ENCODE results near the gene CENPF. TPM values are rescaled to one million over a fixed set of nuclear protein-coding genes. Genes with fewer than 3 reads are reported as not detected.

CENPF gene
- total RNA-seq, 1 experiment from 2014 or later: 113 TPM

DNA sequence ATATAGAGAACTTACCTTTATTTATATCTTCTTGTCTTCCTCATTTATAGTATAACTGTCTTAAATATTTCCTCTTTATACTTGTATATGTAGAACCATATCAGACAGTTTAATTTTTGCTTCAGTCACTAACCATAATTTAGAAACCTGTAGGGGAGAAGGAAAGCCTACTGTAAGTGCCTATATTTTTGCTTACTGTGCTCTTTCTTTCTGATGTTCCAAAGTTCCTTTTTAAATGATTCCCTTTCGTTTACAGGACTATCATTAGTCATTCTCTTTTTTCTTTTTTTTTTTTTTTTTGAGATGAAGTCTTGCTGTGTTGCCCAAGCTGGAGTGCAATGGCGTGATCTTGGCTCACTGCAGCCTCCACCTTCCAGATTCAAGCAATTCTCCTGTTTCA lies 109.7 kb downstream of the CENPF start:
- Histone ChIP-seq H3K56ac (ENCODE audit: insufficient read length, low read depth, low read length) (no peak overlapping the region), H3K79me2 (ENCODE audit: insufficient read depth, low read length) (no peaks in the 10 kb centered on the region), H2BK5ac (ENCODE audit: insufficient read length, low read length) (no peak overlapping the region), H4K8ac (replicated peaks; ENCODE audit: insufficient read length, low read depth, low read length) (no peak overlapping the region), H3K4ac (ENCODE audit: low read depth, low read length) (no peak overlapping the region), H2AK5ac (ENCODE audit: insufficient read length, low read length) (no peak overlapping the region), H4K91ac (ENCODE audit: insufficient read length, low read depth, low read length) (no peak overlapping the region), H3K4me2 (ENCODE audit: insufficient read depth, insufficient read length, low read length) (no peak overlapping the region), H3K23ac (ENCODE audit: insufficient read length, low read depth, low read length) (no peak overlapping the region), H2BK15ac (ENCODE audit: low read depth, low read length) (no peak overlapping the region), H3K18ac (ENCODE audit: insufficient read length, low read depth, low read length) (no peak overlapping the region), H3K27me3 (ENCODE audit: insufficient read depth, low read length) (no peaks in the 10 kb centered on the region), H4K20me1 (ENCODE audit: control insufficient read depth, insufficient read depth, insufficient read length) (no peaks in the 10 kb centered on the region), H3K14ac (ENCODE audit: insufficient read depth, low read length) (no peak overlapping the region), H2BK20ac (ENCODE audit: low read depth, low read length, poor library complexity, severe bottlenecking) (no peak overlapping the region), H4K5ac (ENCODE audit: insufficient read length, low read depth, low read length) (no peak overlapping the region), H3T11ph (ENCODE audit: low read length) (no peak overlapping the region), H3K27ac (ENCODE audit: insufficient read length, low read depth, low read length) (no peak overlapping the region), H2BK12ac (ENCODE audit: insufficient read length, low read depth, low read length) (no peak overlapping the region), H3K4me1 (ENCODE audit: insufficient read depth, low read length) (no peaks in the 10 kb centered on the region), H3K9me3 (ENCODE audit: control insufficient read depth, low read depth, low read length) (no peaks in the 10 kb centered on the region), H2AFZ (ENCODE audit: low read length) (no peak overlapping the region), H3K79me1 (ENCODE audit: insufficient read depth, low read depth, low read length, poor library complexity, severe bottlenecking) (no peaks in the 10 kb centered on the region), H3K9ac (ENCODE audit: extremely low read depth, insufficient read length, low read length) (no peak overlapping the region), H2BK120ac (ENCODE audit: low read depth, low read length, poor library complexity, severe bottlenecking) (no peak overlapping the region), H3K23me2 (ENCODE audit: insufficient read length, low read depth, low read length, poor library complexity, severe bottlenecking) (no peaks in the 10 kb centered on the region)
- Mint-ChIP-seq H3K9me3 (no peaks in the 10 kb centered on the region), H3K27me3 (ENCODE audit: low read depth) (no peaks in the 10 kb centered on the region), H3K4me3 (no peak overlapping the region), H3K36me3 (ENCODE audit: insufficient read depth in 1 of 3, low read depth in 3 of 3) (no peaks in the 10 kb centered on the region), H3K4me1 (no peaks in the 10 kb centered on the region), H3K27ac (no peak overlapping the region; a peak in 1 of 7 replicates)
- no CpG with 5 or more reads among the region's 2 CpGs for WGBS (ENCODE audit: extremely low coverage, insufficient read length, low lambda C conversion rate)
- DNase-seq: no peak
- TF ChIP-seq, protein P1, sequence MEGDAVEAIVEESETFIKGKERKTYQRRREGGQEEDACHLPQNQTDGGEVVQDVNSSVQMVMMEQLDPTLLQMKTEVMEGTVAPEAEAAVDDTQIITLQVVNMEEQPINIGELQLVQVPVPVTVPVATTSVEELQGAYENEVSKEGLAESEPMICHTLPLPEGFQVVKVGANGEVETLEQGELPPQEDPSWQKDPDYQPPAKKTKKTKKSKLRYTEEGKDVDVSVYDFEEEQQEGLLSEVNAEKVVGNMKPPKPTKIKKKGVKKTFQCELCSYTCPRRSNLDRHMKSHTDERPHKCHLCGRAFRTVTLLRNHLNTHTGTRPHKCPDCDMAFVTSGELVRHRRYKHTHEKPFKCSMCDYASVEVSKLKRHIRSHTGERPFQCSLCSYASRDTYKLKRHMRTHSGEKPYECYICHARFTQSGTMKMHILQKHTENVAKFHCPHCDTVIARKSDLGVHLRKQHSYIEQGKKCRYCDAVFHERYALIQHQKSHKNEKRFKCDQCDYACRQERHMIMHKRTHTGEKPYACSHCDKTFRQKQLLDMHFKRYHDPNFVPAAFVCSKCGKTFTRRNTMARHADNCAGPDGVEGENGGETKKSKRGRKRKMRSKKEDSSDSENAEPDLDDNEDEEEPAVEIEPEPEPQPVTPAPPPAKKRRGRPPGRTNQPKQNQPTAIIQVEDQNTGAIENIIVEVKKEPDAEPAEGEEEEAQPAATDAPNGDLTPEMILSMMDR (conservative IDR thresholded peaks at IDR 0.05): no peak

Other genes with a start within 250 kb of the CENPF start
- gene PTPN14, start 51.6 kb upstream of the CENPF start, total RNA-seq (2021): 76.4 and 79.0 TPM in 2 replicates

Measured in H9 (cell line).